K562 (cell line): ENCODE measurements around the gene CNNM3. TPM values are rescaled to one million over a fixed set of nuclear protein-coding genes. Genes with fewer than 3 reads are reported as not detected.

ENCODE experiments used
- ATAC-seq: fragments of 200-7000 bp; cut with Tn5 transposase; 3 replicates; pipeline ENCODE4 v1.9.1; 2020; ENCODE audit warnings: moderate library complexity
- BruUV-seq: library from RNA; stranded (reverse); fragments of 400-500 nt; replicated peaks from 2 replicates; lab custom pipeline; 2021; lab: Mats Ljungman, UMichigan
- CTCF ChIA-PET: fragments of 300-600 bp; formaldehyde crosslinking; extraction: SDS; loops from one replicate; lab custom pipeline; 2021; ENCODE audit warnings: low intra/inter-chr PET ratio; lab: Yijun Ruan, JAX
- POLR2A ChIA-PET: fragments of 300-600, 350-650 bp; sonication (Branson Sonifier 250); formaldehyde crosslinking; extraction: SDS; loops from one replicate; lab custom pipeline; 2021; ENCODE audit warnings: antibody characterized with exemption, inconsistent platforms; lab: Yijun Ruan, JAX
- DNase-seq, 4 experiments: peaks; one replicate each; pipeline versions ENCODE4 v3.0.0 to v3.0.0-alpha.2; 2011 to 2018; ENCODE audit warnings: low spot score in 3 of 4, mixed read lengths in 3 of 4; ENCODE audit errors: extremely low read depth in 1 of 4
- FAIRE-seq: peaks from 2 replicates; lab custom pipeline; 2011; peaks lifted over from hg19 to GRCh38; lab: Jason Lieb, UNC
- H2AFZ ChIP-seq: 2 replicates; pipeline ENCODE4 v1.6.0; 2011; ENCODE audit warnings: low read depth, low read length, control low read depth, inconsistent platforms
- H3K27ac ChIP-seq: fragments of 200-600 bp; 3 replicates; pipeline ENCODE4 v1.8.0; 2011; ENCODE audit warnings: low read depth, mild to moderate bottlenecking, control low read depth, inconsistent platforms, low read length, moderate library complexity, mixed read lengths; ENCODE audit errors: extremely low read depth
- H3K27me3 ChIP-seq, 2 experiments: fragments of 300-600 bp in 1 of 2; 2 replicates in 1 of 2; 3 replicates in 1 of 2; pipeline versions ENCODE4 v1.6.0 to v1.8.0; 2011; ENCODE audit warnings: inconsistent platforms in 2 of 2, low read length in 2 of 2, mild to moderate bottlenecking in 1 of 2, mixed read lengths in 1 of 2, moderate library complexity in 1 of 2; ENCODE audit not compliant: control insufficient read depth in 2 of 2, insufficient read depth in 2 of 2
- H3K36me3 ChIP-seq: fragments of 300-600 bp; 3 replicates; pipeline ENCODE4 v1.8.0; 2011; ENCODE audit warnings: mild to moderate bottlenecking, low read length, inconsistent platforms; ENCODE audit not compliant: control insufficient read depth, insufficient read depth
- H3K4me1 ChIP-seq, 2 experiments: fragments of 200-600 bp in 1 of 2; replicated peaks in 1 of 2; 2 replicates in 1 of 2; 3 replicates in 1 of 2; pipeline versions ENCODE4 v1.5.1 to v1.8.0; 2011; ENCODE audit warnings: inconsistent platforms in 2 of 2, low read length in 2 of 2, mild to moderate bottlenecking in 1 of 2, mixed read lengths in 1 of 2, moderate library complexity in 1 of 2; ENCODE audit not compliant: control insufficient read depth in 2 of 2, insufficient read depth in 2 of 2
- H3K4me2 ChIP-seq: 2 replicates; pipeline ENCODE4 v1.6.1; 2011; ENCODE audit warnings: low read length, control low read depth, inconsistent platforms, mixed read lengths; ENCODE audit not compliant: insufficient read depth
- H3K4me3 ChIP-seq: fragments of 200-600 bp; sonication (generic), shearing (Covaris generic); 2 replicates; pipeline ENCODE4 v1.5.1; 2016; ENCODE audit warnings: control low read depth, inconsistent platforms
- H3K79me2 ChIP-seq: fragments of 200-600 bp; 3 replicates; pipeline ENCODE4 v1.8.0; 2011; ENCODE audit warnings: low read length, inconsistent platforms; ENCODE audit not compliant: control insufficient read depth, insufficient read depth
- H3K9ac ChIP-seq, 2 experiments: 2 replicates each; pipeline versions ENCODE4 v1.6.0 to v1.6.1; 2011; ENCODE audit warnings: low read depth in 2 of 2, low read length in 2 of 2, control low read depth in 1 of 2, inconsistent platforms in 1 of 2, mild to moderate bottlenecking in 1 of 2, mixed read lengths in 1 of 2; ENCODE audit not compliant: insufficient read depth in 1 of 2
- H3K9me1 ChIP-seq: one replicate; pipeline ENCODE4 v1.6.0; 2011; ENCODE audit warnings: inconsistent platforms, mild to moderate bottlenecking, low read length, moderate library complexity; ENCODE audit not compliant: control insufficient read depth, insufficient read depth
- H3K9me3 ChIP-seq: replicated peaks from 2 replicates; pipeline ENCODE4 v1.5.1; 2011; ENCODE audit warnings: low read depth, low read length, inconsistent platforms; ENCODE audit not compliant: control insufficient read depth, insufficient read depth
- H4K20me1 ChIP-seq: replicated peaks from 2 replicates; pipeline ENCODE4 v1.6.1; 2011; ENCODE audit warnings: low read length, inconsistent platforms, mixed read lengths; ENCODE audit not compliant: control insufficient read depth, insufficient read depth
- ARID1B ChIP-seq: fragments of 450-650 bp; IDR thresholded peaks from 2 replicates; pipeline ENCODE4 v1.6.1; 2016; ENCODE audit warnings: antibody characterized with exemption, mild to moderate bottlenecking, inconsistent platforms
- HIVEP1 ChIP-seq: fragments of 250-450 bp; sonication (Bioruptor Pico); IDR thresholded peaks from 2 replicates; pipeline ENCODE4 v1.4.0; 2020; ENCODE audit warnings: mild to moderate bottlenecking
- JUN ChIP-seq, 2 experiments: sonication (generic) in 1 of 2; formaldehyde crosslinking in 1 of 2; IDR thresholded peaks; 2 replicates each; pipeline versions ENCODE4 v1.6.1 to v1.8.0; 2012 to 2022; ENCODE audit warnings: borderline replicate concordance in 2 of 2, mild to moderate bottlenecking in 2 of 2, improper control_type of control experiment in 1 of 2, low read depth in 1 of 2, low read length in 1 of 2, missing genetic modification reagents in 1 of 2
- OTX1 ChIP-seq: fragments of 450-650 bp; formaldehyde crosslinking; IDR thresholded peaks from 2 replicates; pipeline ENCODE4 v1.4.0; 2022; ENCODE audit warnings: mild to moderate bottlenecking
- POLR2G ChIP-seq: fragments of 200-400 bp; formaldehyde crosslinking; IDR thresholded peaks from 2 replicates; pipeline ENCODE4 v1.6.1; 2017; ENCODE audit warnings: low read depth, mild to moderate bottlenecking, antibody characterized with exemption, low read length, moderate library complexity
- RBM22 ChIP-seq: fragments of 200-400 bp; formaldehyde crosslinking; IDR thresholded peaks from 2 replicates; pipeline ENCODE4 v1.6.1; 2018; ENCODE audit warnings: low read length, low read depth; ENCODE audit not compliant: poor library complexity, severe bottlenecking
- SPI1 ChIP-seq: IDR thresholded peaks from 2 replicates; pipeline ENCODE4 v1.6.1; 2011; ENCODE audit warnings: low read depth, low read length, control low read depth, borderline replicate concordance
- ZNF586 ChIP-seq: fragments of 450-650 bp; formaldehyde crosslinking; conservative IDR thresholded peaks from 2 replicates; pipeline ENCODE4 v1.4.0; 2020; ENCODE audit warnings: mild to moderate bottlenecking, moderate library complexity
- WGBS: fragments of 100-300 bp; shearing (Covaris generic); methylation state at CpG from one replicate; pipeline ENCODE4 v1.1.6; 2016; ENCODE audit warnings: low coverage, mixed read lengths; ENCODE audit not compliant: insufficient coverage; ENCODE audit errors: missing lambda C conversion rate; 5-methylcytosine and 5-hydroxymethylcytosine counted together
- in situ Hi-C: fragments of 300-500 bp; cut with MboI; formaldehyde crosslinking; loops from 4 replicates; pipeline ENCODE4 v1.15.0; 2018; ENCODE audit warnings: inconsistent platforms, mixed read lengths
- intact Hi-C: fragments of 100-400 bp; cut with micrococcal nuclease; formaldehyde crosslinking; loops from 2 replicates; pipeline ENCODE4 v1.14.2; 2022
- polyA plus RNA-seq, 8 experiments: library from polyadenylated mRNA; depleted of rRNA in 4 of 8; stranded (reverse) in 5 of 8; unstranded in 3 of 8; fragments of >200 nt; fragmentation: Nextera tagmentation in 2 of 8; fragmentation: Illumina TruSeq in 1 of 8; extraction: Ambion mirVana in 2 of 8; extraction: Trizol in 1 of 8; gene quantifications; 2 replicates each; pipeline versions ENCODE4 v1.2.1 to v1.2.3, GENCODE V29; 2011 to 2014; ENCODE audit warnings: inconsistent platforms in 1 of 8, missing spikeins in 1 of 8
- total RNA-seq, 7 experiments: library from RNA; depleted of rRNA in 6 of 7; stranded (reverse); fragments of >200 nt in 6 of 7; fragmentation: Illumina TruSeq in 2 of 7; extraction: Trizol in 2 of 7; gene quantifications; 2 replicates each; pipeline versions ENCODE4 v1.2.1 to v1.2.3, GENCODE V29; 2011 to 2021; ENCODE audit warnings: low replicate concordance in 1 of 7

Gene CNNM3
- total and polyA plus RNA-seq, 9 of the 15 experiments (the other 6 are each of a cell fraction or from before 2014, with no cell fraction given) = 1.4 to 16.9 (median 6.5) TPM

- FAIRE-seq = no peak
Measured at GRCh38 chr2:96838345-96839292, 22.6 kb downstream of the CNNM3 start.

DNA sequence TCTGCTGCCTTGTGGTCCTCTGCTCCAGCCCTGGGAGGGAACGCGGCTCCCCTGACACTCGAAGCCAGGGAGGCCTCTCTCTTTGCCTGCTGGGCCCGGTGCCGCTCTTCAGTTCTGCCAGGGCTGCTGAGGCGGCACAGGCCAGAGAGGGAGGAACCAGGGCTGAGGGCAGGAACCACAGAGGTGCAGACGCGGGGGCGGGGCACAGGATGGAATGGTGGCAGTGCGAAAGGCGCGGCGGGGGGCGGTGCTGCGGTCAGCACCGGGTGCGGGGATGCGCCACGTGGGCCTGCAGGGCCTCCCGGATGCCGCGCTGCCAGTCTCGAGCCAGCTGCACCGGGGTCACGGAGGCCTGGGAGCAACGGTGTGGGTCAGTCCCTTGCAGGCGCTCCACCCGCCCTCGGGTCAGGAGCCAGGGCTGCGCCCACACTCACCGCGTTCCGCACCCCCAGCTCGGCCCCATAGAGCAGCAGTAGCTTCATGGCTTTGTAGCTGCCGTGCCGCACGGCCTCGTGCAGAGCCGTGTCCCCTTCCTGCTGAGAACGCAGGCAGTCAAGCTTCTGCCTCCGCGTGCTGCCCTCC, 23.3 kb downstream of the CNNM3 start:
- H3K27ac ChIP-seq = no peak overlapping the region
- no peaks in the 10 kb centered on the region for H4K20me1 ChIP-seq
- H3K9me1 ChIP-seq = peaks cover 3% of the 10 kb centered on the region
- no peak overlapping the region for H3K4me2 ChIP-seq
- H3K9me3 ChIP-seq = no peaks in the 10 kb centered on the region
- peaks cover 8 to 31% of the 10 kb centered on the region in 2 experiments; a peak in 4 of 5 replicates for H3K4me1 ChIP-seq
- no peak overlapping the region for H3K4me3 ChIP-seq
- BruUV-seq = no TSS peak
- FAIRE-seq (no peak), DNase-seq (no peak), ATAC-seq (no peak; the same call in 2 of the 3 replicates)
- intact Hi-C loops = no loop called here
- 93% methylated on average over 21 of the region's 42 CpGs for WGBS
- in situ Hi-C loops = no loop called here
- H3K27me3 ChIP-seq = no peaks in the 10 kb centered on the region
- H2AFZ ChIP-seq = no peak overlapping the region
- ChIA-PET POLR2A (interaction anchor here (0.8 to 1.6 kb wide), 4 partner anchors 7 to 1431 kb away, joined by 3 to 5 read pairs (median 4); no protein-coding TSS in a partner anchor), CTCF (no interaction called here)
- TF ChIP-seq OTX1 (no peak), JUN (IDR thresholded peaks at IDR 0.05; ENCODE audit: borderline replicate concordance, low read depth, low read length) (no peak), JUN (CRISPR knock-in tag; IDR thresholded peaks at IDR 0.05; ENCODE audit: borderline replicate concordance) (no peak), RBM22 (peak; percentile 85), ARID1B (no peak), POLR2G (peak; percentile 56; the same call in 1 of the 2 replicates), ZNF586 (no peak)
- peaks cover 52% of the 10 kb centered on the region; the same call in 2 of the 3 replicates for H3K36me3 ChIP-seq
- H3K9ac ChIP-seq = no peak overlapping the region; a peak in 1 of 4 replicates
- no peaks in the 10 kb centered on the region for H3K79me2 ChIP-seq

More at GRCh38 chr2:96838345-96839292, 22.6 kb downstream of the CNNM3 start:
- POLR2A ChIA-PET = interaction anchor here (0.7 to 1.2 kb wide), 6 partner anchors 9 to 1431 kb away, joined by 3 read pairs; no protein-coding TSS in a partner anchor
- H3K27me3 ChIP-seq = no peaks in the 10 kb centered on the region
- H4K20me1 ChIP-seq = no peaks in the 10 kb centered on the region
- peaks cover 53% of the 10 kb centered on the region; the same call in 2 of the 3 replicates for H3K36me3 ChIP-seq
- no peak overlapping the region for H3K27ac ChIP-seq
- DNase-seq = no peak
- H3K4me1 ChIP-seq = peaks cover 8 to 27% of the 10 kb centered on the region in 2 experiments; a peak in 4 of 5 replicates
- H3K9me3 ChIP-seq = no peaks in the 10 kb centered on the region
- H3K79me2 ChIP-seq = no peaks in the 10 kb centered on the region
- no peak overlapping the region for H2AFZ ChIP-seq
- ATAC-seq = no peak
- peaks cover 3% of the 10 kb centered on the region for H3K9me1 ChIP-seq
- TF ChIP-seq HIVEP1 (no peak), SPI1 (0 out of 2 replicates have a peak, but pooled peaks have one; percentile 1), POLR2G (0 out of 2 replicates have a peak, but pooled peaks have one; percentile 2)
- no peak overlapping the region for H3K4me3 ChIP-seq
- in situ Hi-C loops = no loop called here
- H3K9ac ChIP-seq = peak overlapping the region in 1 of 2 experiments; percentile 72; a peak in 2 of 4 replicates
- WGBS = 91% methylated on average over 21 of the region's 23 CpGs
- H3K4me2 ChIP-seq = no peak overlapping the region
- no TSS peak for BruUV-seq
- CTCF ChIA-PET = no interaction called here
- intact Hi-C loops = no loop called here
